Mesendoderm (in vitro differentiated cells): Measurements from ENCODE around the gene RALGAPA1.

Source experiments
- DNase-seq: peaks from one replicate; pipeline ENCODE4 v3.0.0; 2013
- H2AK5ac ChIP-seq: 2 replicates; pipeline ENCODE4 v1.6.1; 2013; ENCODE audit warnings: low read length, inconsistent platforms
- H2BK120ac ChIP-seq: 2 replicates; pipeline ENCODE4 v1.6.1; 2013; ENCODE audit warnings: low read depth, mild to moderate bottlenecking, low read length, moderate library complexity, mixed read lengths
- H2BK15ac ChIP-seq: replicated peaks from 2 replicates; pipeline ENCODE4 v1.6.1; 2013; ENCODE audit warnings: low read depth, mild to moderate bottlenecking, moderate library complexity
- H2BK5ac ChIP-seq: 2 replicates; pipeline ENCODE4 v1.6.1; 2013; ENCODE audit warnings: low read length, inconsistent platforms
- H3K18ac ChIP-seq: 2 replicates; pipeline ENCODE4 v1.6.1; 2013; ENCODE audit warnings: mild to moderate bottlenecking, low read length, mixed read lengths
- H3K23ac ChIP-seq: one replicate; pipeline ENCODE4 v1.6.1; 2013; ENCODE audit warnings: low read length
- H3K27ac ChIP-seq: 2 replicates; pipeline ENCODE4 v1.5.1; 2013; ENCODE audit warnings: low read depth, mild to moderate bottlenecking, inconsistent platforms, low read length, moderate library complexity
- H3K27me3 ChIP-seq: 2 replicates; pipeline ENCODE4 v1.6.1; 2013; ENCODE audit warnings: low read length, control low read depth, mild to moderate bottlenecking, inconsistent platforms; ENCODE audit not compliant: insufficient read depth, poor library complexity
- H3K36me3 ChIP-seq: 2 replicates; pipeline ENCODE4 v1.6.1; 2013; ENCODE audit warnings: low read length, inconsistent platforms; ENCODE audit not compliant: control insufficient read depth, insufficient read depth
- H3K4ac ChIP-seq: one replicate; pipeline ENCODE4 v1.6.1; 2013; ENCODE audit warnings: low read depth, mild to moderate bottlenecking, low read length, moderate library complexity
- H3K4me1 ChIP-seq: 2 replicates; pipeline ENCODE4 v1.6.1; 2013; ENCODE audit warnings: low read depth, low read length, inconsistent platforms; ENCODE audit not compliant: control insufficient read depth
- H3K4me2 ChIP-seq: 2 replicates; pipeline ENCODE4 v1.6.1; 2013; ENCODE audit warnings: low read length
- H3K4me3 ChIP-seq: 2 replicates; pipeline ENCODE4 v1.5.1; 2013; ENCODE audit warnings: mild to moderate bottlenecking, low read length
- H3K56ac ChIP-seq: one replicate; pipeline ENCODE4 v1.6.1; 2013; ENCODE audit warnings: low read length
- H3K79me1 ChIP-seq: 2 replicates; pipeline ENCODE4 v1.6.1; 2013; ENCODE audit warnings: low read length, inconsistent platforms
- H3K79me2 ChIP-seq: 2 replicates; pipeline ENCODE4 v1.6.1; 2013; ENCODE audit warnings: mild to moderate bottlenecking, low read length; ENCODE audit not compliant: control insufficient read depth, insufficient read depth
- H3K9ac ChIP-seq: 2 replicates; pipeline ENCODE4 v1.6.1; 2013; ENCODE audit warnings: low read length, inconsistent platforms
- H4K5ac ChIP-seq: one replicate; pipeline ENCODE4 v1.6.1; 2013; ENCODE audit warnings: low read length
- H4K8ac ChIP-seq: one replicate; pipeline ENCODE4 v1.6.1; 2013; ENCODE audit warnings: low read depth, mild to moderate bottlenecking, control low read depth, low read length, moderate library complexity
- WGBS: extraction: QIAGEN DNeasy Blood & Tissue Kit; methylation state at CpG from one replicate; pipeline ENCODE4 v1.1.7; 2013; ENCODE audit warnings: low lambda C conversion rate, missing lambda C conversion rate; ENCODE audit not compliant: insufficient coverage; ENCODE audit errors: extremely low coverage; 5-methylcytosine and 5-hydroxymethylcytosine counted together

The RALGAPA1 gene

DNA sequence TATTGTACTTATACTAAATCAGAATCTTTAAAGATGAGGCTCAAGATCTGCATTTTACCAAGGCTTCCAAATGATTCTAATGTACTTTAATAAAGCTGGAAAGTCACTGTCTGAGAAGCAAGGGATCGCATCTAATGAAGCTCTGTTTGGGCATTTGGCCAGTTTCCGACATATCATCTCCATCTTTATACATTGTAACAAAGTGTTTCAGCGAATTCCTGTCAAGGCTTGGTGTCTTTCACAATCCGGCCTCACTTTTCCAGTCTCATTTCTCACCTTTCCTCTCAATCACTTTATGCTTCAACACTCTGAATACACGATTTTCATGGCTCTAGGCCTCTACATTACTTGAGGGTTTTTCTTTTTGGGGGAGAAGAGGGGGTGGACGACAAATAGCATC, 302.6 kb downstream of the RALGAPA1 start:
- H3K4me2 ChIP-seq: no peak overlapping the region
- H3K23ac ChIP-seq: no peak overlapping the region
- no peak for DNase-seq
- no peak overlapping the region for H2BK15ac ChIP-seq
- no peak overlapping the region for H2BK120ac ChIP-seq
- H3K56ac ChIP-seq: no peak overlapping the region
- H3K27ac ChIP-seq: no peak overlapping the region
- H3K4me1 ChIP-seq: no peaks in the 10 kb centered on the region
- WGBS: no CpG with 5 or more reads among the region's 6 CpGs
- H3K79me1 ChIP-seq: no peaks in the 10 kb centered on the region
- H3K4me3 ChIP-seq: no peak overlapping the region
- H2AK5ac ChIP-seq: no peak overlapping the region
- H3K18ac ChIP-seq: no peak overlapping the region
- no peak overlapping the region for H3K4ac ChIP-seq
- H3K9ac ChIP-seq: no peak overlapping the region
- H3K79me2 ChIP-seq: no peaks in the 10 kb centered on the region
- H4K5ac ChIP-seq: no peak overlapping the region
- no peaks in the 10 kb centered on the region for H3K36me3 ChIP-seq
- H4K8ac ChIP-seq: no peak overlapping the region
- no peaks in the 10 kb centered on the region for H3K27me3 ChIP-seq
- H2BK5ac ChIP-seq: no peak overlapping the region

GRCh38 chr14:35504260-35504659, 304.8 kb downstream of the RALGAPA1 start:
- H4K5ac ChIP-seq: no peak overlapping the region
- no CpG with 5 or more reads among the region's 1 CpG for WGBS
- H3K4me3 ChIP-seq: no peak overlapping the region
- H3K27ac ChIP-seq: no peak overlapping the region
- H2BK120ac ChIP-seq: no peak overlapping the region
- H3K9ac ChIP-seq: no peak overlapping the region
- no peak overlapping the region for H2BK5ac ChIP-seq
- no peak for DNase-seq
- H2AK5ac ChIP-seq: no peak overlapping the region
- H3K23ac ChIP-seq: no peak overlapping the region
- H4K8ac ChIP-seq: no peak overlapping the region
- no peaks in the 10 kb centered on the region for H3K79me2 ChIP-seq
- no peaks in the 10 kb centered on the region for H3K36me3 ChIP-seq
- H3K18ac ChIP-seq: no peak overlapping the region
- no peak overlapping the region for H3K4me2 ChIP-seq
- H3K56ac ChIP-seq: no peak overlapping the region
- H3K4ac ChIP-seq: no peak overlapping the region
- no peaks in the 10 kb centered on the region for H3K79me1 ChIP-seq
- H3K4me1 ChIP-seq: no peaks in the 10 kb centered on the region
- no peaks in the 10 kb centered on the region for H3K27me3 ChIP-seq
- H2BK15ac ChIP-seq: no peak overlapping the region

DNA sequence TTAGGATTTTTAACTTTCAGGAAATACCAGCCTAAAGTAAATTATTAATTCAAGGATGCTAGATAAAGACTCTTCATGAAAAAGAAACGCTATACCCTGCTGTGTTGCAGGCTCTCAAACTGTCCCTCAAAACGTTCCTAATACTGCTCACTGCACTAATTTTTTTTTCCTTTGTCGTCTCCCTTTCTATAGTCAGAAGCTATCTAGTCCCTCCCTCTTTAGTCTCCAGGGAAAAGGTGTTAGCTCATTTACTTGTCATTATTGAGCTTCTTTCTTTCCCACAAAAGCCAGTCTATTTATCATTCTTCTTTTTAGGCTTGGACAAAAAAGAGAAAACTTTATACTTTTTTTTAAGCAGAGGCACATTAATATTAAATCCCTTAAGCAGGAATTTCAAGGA, 305.4 kb downstream of the RALGAPA1 start:
- DNase-seq: no peak
- H2AK5ac ChIP-seq: no peak overlapping the region
- H2BK120ac ChIP-seq: no peak overlapping the region
- no peaks in the 10 kb centered on the region for H3K79me2 ChIP-seq
- H2BK15ac ChIP-seq: no peak overlapping the region
- H3K4me1 ChIP-seq: no peaks in the 10 kb centered on the region
- H3K27me3 ChIP-seq: no peaks in the 10 kb centered on the region
- no peak overlapping the region for H3K56ac ChIP-seq
- H2BK5ac ChIP-seq: no peak overlapping the region
- H3K23ac ChIP-seq: no peak overlapping the region
- WGBS: no CpG with 5 or more reads among the region's 3 CpGs
- no peaks in the 10 kb centered on the region for H3K79me1 ChIP-seq
- no peak overlapping the region for H4K8ac ChIP-seq
- H4K5ac ChIP-seq: no peak overlapping the region
- no peaks in the 10 kb centered on the region for H3K36me3 ChIP-seq
- no peak overlapping the region for H3K4ac ChIP-seq
- H3K4me2 ChIP-seq: no peak overlapping the region
- no peak overlapping the region for H3K27ac ChIP-seq
- H3K18ac ChIP-seq: no peak overlapping the region
- no peak overlapping the region for H3K9ac ChIP-seq
- no peak overlapping the region for H3K4me3 ChIP-seq

DNA sequence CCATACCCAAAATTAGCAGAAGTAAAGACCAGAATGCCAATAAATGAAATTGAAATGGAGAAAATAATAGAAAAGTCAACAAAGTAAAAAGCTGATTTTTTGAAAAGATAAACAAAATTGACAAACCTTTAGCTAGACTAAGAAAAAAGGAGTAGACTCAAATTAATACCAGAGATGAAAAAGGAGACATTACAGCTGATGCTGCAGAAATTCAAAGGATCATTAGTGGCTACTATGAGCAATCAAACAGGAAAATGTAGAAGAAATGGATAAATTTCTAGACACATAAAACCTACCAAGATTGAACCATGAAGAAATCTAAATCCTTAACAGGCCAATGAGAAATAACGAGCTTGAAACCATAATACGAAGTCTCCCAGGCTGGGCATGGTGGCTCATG, 309.9 kb downstream of the RALGAPA1 start:
- Histone ChIP-seq H3K23ac (no peak overlapping the region), H2BK120ac (no peak overlapping the region), H3K18ac (no peak overlapping the region), H2AK5ac (no peak overlapping the region), H3K4me3 (no peak overlapping the region), H3K79me1 (no peaks in the 10 kb centered on the region), H3K27me3 (no peaks in the 10 kb centered on the region), H3K4me2 (no peak overlapping the region), H2BK15ac (no peak overlapping the region), H4K5ac (no peak overlapping the region), H3K9ac (no peak overlapping the region), H2BK5ac (no peak overlapping the region), H3K4me1 (no peaks in the 10 kb centered on the region), H4K8ac (no peak overlapping the region), H3K36me3 (no peaks in the 10 kb centered on the region), H3K4ac (no peak overlapping the region), H3K56ac (no peak overlapping the region), H3K79me2 (no peaks in the 10 kb centered on the region), H3K27ac (no peak overlapping the region)
- no peak for DNase-seq
- WGBS: no CpG with 5 or more reads among the region's 2 CpGs

- H2AK5ac ChIP-seq: no peak overlapping the region
- H3K27ac ChIP-seq: no peak overlapping the region
- H2BK120ac ChIP-seq: no peak overlapping the region
- H4K5ac ChIP-seq: no peak overlapping the region
- H3K36me3 ChIP-seq: no peaks in the 10 kb centered on the region
- DNase-seq: no peak
- H3K56ac ChIP-seq: no peak overlapping the region
- H3K4ac ChIP-seq: no peak overlapping the region
- no peak overlapping the region for H2BK5ac ChIP-seq
- no peaks in the 10 kb centered on the region for H3K27me3 ChIP-seq
- H3K18ac ChIP-seq: no peak overlapping the region
- no peak overlapping the region for H2BK15ac ChIP-seq
- H3K4me2 ChIP-seq: no peak overlapping the region
- no peaks in the 10 kb centered on the region for H3K4me1 ChIP-seq
- H3K79me2 ChIP-seq: no peaks in the 10 kb centered on the region
- H3K9ac ChIP-seq: no peak overlapping the region
- H3K79me1 ChIP-seq: no peaks in the 10 kb centered on the region
- no peak overlapping the region for H4K8ac ChIP-seq
- H3K23ac ChIP-seq: no peak overlapping the region
- H3K4me3 ChIP-seq: no peak overlapping the region
Observed at GRCh38 chr14:35495278-35495677, 313.8 kb downstream of the RALGAPA1 start.

DNA sequence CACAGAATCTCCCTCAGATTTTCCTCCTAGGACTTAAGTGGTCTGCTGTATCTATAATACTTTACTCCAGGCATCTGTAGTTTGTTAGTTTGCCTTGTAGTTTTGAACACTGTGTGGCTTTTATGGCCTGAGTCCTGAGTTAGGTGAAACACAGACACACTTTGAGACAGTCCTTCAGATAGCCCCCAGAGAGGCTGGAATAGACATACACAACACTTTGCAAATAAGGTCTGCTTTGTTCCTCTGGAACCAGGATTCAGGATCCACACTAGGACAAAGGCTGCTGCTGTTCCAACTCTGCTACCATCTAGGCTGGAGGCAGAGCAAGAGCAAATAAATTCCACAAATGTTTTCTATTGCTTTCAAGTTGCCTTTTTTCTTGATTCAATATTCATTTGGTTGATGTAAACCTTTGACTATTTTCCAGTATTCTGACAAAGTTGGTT, 316.5 kb downstream of the RALGAPA1 start:
- no peak overlapping the region for H2BK120ac ChIP-seq
- H3K4me3 ChIP-seq: no peak overlapping the region
- no peaks in the 10 kb centered on the region for H3K79me2 ChIP-seq
- H4K5ac ChIP-seq: no peak overlapping the region
- H2BK15ac ChIP-seq: no peak overlapping the region
- DNase-seq: no peak
- no peaks in the 10 kb centered on the region for H3K36me3 ChIP-seq
- no peak overlapping the region for H3K18ac ChIP-seq
- H3K4ac ChIP-seq: no peak overlapping the region
- H3K23ac ChIP-seq: no peak overlapping the region
- no peak overlapping the region for H3K27ac ChIP-seq
- H3K56ac ChIP-seq: no peak overlapping the region
- no peak overlapping the region for H4K8ac ChIP-seq
- H3K79me1 ChIP-seq: no peaks in the 10 kb centered on the region
- H2BK5ac ChIP-seq: no peak overlapping the region
- no peak overlapping the region for H2AK5ac ChIP-seq
- H3K9ac ChIP-seq: no peak overlapping the region
- no peaks in the 10 kb centered on the region for H3K27me3 ChIP-seq
- H3K4me2 ChIP-seq: no peak overlapping the region
- no peaks in the 10 kb centered on the region for H3K4me1 ChIP-seq
